Bone marrow (tissue), 2 donors: ENCODE measurements around the gene FLT3LG.
"Not testable (repeated sequence)": the region's sequence is repeated elsewhere in the genome, so short reads cannot be mapped to it uniquely, and the experiment has no call there.

ENCODE experiments used
- DNase-seq, 2 donors: peaks; one replicate each; lab custom pipeline; 2025; lab: John Stamatoyannopoulos, UW

Gene FLT3LG

DNA sequence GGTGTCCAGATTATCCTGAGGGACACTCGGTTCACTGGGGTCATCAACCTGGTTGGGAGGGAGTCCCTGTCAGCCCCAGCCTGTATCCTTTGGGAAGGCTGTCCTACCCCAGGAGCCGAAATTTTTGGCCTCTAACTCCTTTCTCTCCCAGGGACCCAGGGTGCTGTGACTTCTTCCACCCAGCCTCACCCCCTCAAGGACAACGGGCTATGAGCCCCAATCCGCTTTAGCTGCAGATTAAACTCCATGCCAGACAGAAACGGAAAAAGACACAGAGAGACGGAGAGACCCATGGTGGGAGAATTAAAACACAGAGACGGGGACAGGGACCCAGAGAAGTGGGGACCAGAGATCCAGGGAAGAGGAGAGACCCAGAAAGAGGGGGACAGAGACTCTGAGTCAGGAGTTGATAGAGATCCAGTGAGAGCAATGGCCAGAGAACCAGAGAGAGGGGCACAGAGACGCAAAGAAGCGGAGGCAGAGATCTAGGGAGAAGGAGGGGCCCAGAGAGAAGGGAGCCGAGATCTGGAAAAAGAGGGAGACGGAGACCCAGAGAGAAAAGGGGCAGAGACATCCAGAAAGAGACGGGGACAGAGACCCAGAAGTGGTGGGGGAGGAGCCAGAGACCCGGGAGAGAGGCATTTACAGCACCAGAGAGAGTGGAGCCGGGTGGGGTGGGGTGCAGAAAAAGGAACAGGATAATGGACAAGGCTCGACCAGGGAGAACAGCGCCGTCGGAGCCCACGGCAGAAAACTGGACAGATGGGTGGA is 33.4 kb upstream of the FLT3LG start:
- DNase-seq = no peak

DNA sequence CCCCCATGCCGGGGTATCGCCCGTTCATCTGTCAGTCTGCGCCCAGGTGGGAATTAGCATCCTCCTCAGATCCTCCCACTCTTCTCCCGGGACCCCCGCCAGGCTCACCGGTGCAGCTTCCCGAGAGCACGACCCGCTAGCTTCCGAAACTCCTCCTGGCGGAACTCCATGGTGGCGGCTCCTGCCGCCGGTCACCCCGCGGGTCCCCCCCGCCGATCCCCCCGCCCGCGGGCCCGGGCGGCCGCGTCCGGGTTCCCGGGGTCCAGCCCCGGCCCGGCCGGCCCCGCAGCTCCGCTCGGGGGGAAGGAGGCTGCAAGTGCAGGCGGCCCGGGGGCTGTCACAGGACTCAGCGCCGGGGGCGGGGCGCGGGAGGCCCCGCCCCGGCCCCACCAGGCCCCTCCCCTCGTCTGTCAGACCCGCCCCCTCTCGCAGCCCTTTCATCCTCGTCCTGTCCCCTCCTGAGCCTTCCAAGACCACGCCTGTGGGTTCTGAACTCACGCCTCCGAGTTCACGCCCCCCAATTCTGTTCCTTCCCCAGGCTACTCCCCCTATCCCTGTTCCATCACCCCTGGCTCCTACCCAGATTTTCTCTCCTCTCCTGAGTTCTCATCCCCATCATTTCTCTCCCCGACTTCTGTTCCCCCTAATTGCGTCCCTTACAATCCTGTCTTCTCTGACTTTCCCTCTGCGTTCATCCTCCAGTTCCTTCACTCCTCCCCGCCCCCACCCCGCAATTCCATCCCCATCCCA is 32.6 kb upstream of the FLT3LG start, which contains the start of gene SLC17A7:
Gene SLC17A7, minus strand, starts transcription at position 318 of the 750 bp plus-strand sequence. Its CDS starts 148 bp downstream, at position 170.
- no peak for DNase-seq

DNA sequence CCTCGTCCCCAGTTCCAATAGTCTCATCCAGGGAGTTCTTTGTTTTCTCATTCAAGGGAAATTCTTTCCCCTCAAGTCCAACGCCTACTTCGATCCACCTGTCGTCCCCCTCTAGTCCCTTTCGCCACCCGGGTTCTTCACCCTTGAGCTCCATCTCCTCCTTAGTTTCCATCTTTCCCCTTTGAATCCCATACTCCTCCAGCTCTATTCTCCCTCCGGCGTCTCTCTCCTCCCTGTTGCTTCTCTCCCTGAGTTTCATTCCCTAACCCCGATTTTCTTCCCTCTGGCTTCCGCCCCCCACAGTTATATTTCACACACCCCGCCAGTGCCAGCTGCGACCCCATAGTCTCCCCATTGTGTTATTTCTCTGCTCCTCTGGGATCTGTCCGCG is 32.1 kb upstream of the FLT3LG start:
- no peak for DNase-seq

DNA sequence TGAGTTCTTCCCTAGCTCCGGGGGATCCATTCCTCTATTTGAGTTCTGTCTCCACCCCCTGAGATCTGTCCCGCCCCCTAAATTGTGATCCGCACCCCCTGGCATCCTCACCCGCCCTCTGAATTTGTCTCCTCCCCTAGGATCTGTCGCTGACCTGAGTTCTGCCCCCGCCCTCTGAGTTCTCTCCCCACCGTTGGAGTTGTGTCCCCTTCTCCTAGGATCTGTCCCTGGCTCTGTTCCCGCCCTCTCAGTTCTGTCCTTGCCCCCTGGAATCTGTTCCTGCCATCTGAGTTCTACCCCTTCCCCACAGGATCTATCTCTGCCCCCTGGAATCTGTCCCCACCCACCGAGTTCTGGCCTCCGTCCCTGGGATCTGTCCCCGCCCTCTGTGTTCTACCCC is 31.7 kb upstream of the FLT3LG start:
- DNase-seq = no peak

DNA sequence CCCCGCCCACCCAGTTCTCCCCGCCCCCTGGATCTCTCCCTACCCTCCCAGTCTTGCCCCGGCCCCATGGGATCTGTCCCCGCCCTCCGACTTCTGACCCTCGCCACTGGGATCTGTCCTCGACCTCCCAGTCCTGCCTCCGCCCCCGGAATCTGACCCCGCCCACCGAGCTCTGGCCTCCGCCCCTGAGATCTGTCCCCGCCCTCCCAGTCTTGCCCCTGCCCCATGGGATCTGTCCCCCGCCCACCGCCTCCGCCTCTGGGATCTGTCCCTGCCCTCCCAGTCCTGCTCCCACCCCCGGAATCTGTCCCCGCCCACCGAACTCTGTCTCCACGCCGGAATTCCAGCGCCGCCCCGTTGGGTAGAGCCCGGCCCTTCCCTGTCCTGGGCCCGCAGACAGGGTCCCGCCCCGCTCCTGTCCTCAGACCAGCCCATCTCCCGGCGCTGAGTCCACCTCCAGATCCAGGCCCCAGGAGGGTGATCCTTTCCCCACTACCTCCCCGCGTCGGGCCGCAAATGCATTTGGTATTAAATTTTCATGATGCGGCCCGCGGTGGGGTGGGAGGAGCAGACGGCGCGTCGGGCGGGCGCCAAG is 31.1 kb upstream of the FLT3LG start:
- DNase-seq = peak in 1 of 2 donors; percentile 64

DNA sequence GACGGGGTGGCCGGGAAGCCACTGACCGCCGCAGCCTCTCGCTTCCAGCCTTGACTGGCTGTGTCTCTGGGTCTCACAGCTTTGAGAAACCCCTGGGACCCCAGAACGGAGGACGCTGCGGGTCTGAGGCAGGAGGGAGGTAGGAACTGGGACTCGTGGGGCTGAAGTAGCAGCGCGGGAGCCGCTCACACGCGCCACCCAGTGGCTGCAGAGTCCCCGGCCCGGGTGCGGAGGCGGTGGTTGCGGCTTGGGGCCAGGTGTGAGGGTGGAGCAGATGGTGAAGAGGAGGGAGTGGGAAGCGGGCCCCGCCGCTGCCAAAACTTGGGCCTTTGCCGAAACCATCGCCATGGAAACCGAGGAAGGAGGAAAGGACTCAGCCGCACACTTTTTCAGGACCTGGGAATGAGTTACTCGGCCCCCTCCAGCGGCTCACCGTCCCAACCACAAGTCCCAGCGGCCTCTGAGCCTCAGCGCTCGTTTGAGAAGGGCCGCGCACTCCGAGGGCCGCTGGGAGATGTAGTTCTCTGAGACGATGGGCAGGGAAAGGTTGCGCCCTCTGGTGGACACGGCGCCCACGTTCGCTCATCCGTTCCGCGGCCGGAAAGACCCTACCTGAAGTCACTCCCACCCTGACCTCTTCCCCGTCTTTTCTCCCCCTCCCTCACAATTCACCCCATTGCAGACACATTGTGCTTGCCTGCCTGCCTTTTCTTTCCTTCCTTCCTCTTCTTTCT is 30.5 kb upstream of the FLT3LG start:
- DNase-seq = peak; percentile 91 to 98

DNA sequence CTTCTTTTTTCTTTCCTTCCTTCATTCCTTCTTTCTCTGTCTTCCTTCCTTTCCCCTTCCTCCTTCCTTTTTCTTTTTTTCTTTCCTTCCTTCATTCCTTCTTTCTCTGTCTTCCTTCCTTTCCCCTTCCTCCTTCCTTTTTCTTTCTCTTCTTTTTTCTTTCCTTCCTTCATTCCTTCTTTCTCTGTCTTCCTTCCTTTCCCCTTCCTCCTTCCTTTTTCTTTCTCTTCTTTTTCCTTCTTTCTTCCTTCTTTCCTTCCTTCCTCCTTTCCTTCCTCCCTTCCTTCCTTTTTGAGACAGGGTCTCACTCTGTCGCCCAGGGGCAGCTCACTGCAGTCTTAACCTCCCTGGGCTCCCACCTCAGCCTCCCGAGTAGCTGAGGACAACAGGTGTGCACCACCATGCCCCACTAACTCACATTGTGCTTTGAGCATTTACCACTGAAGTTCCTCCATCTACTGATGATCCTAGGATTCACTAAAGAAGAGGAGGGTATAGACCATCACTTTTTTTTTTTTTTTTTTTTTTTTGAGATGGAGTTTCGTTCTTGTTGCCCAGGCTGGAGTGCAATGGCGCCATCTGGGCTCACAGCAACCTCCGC is 29.8 kb upstream of the FLT3LG start:
- not testable (repeated sequence) for DNase-seq

DNA sequence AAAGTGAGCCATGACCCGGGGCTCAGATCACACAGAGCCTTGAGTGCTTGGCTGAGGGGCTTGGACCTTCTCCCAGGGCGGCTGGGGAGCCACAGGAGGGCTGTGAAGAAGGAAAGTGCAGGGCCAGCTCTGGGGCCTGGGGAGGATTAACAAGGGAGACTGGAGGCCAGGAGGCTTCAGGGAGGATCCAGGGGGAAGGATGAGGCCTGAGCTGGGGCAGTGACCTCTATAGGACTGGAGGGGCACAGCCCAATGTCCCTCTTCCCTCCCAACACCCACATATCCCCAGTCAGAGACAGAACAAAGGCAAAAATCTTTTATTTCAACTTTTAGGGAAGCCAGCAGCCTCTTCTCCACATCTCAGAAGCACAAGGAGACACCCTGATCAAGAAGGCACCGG is 28.0 kb upstream of the FLT3LG start:
- DNase-seq = no peak

DNA sequence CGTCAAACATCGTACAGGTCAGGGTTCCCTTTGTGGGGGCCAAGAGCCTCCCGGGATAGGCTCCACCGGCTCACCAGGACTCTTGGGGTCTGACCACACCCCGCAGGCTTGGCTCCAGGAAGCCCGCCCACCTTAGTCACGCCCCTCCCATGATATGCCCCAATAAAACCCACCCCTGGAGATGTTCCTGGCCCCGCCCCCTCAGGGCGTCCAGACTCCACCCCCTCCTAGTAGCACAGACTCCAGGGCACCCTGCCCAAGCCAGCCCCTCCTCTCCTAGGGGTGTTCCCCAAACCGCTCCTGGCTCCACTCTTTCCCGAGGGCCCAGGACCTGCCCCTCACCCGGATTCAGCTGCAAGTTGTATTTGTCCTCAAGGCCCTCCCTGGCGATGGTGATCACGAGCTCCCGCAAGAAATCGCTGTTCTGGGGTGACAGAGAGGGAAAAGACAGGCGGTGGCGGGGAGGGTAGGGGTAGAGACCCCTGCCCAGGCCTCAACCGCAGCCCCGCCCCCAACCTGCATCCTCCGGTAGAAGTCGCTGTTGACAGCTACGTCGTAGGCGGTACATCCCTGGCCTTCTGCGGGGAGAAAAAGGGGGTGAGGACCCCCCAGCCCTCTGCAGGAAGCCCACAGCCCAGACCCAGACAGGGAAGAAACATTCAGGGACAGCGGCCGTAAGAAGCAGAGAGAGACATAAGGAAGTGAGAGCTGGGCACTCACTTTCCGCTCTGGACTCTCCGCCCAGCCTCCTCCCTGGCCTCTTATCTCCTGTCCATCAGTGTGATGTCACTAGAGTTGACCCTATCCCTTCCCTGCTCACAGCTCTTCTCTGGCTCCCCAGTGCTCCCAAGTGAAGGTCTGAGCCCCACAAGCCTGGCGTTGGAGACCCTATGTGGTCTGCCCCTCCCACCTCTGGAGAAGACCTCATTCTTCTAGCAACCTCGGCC is 26.3 kb upstream of the FLT3LG start:
- no peak for DNase-seq

DNA sequence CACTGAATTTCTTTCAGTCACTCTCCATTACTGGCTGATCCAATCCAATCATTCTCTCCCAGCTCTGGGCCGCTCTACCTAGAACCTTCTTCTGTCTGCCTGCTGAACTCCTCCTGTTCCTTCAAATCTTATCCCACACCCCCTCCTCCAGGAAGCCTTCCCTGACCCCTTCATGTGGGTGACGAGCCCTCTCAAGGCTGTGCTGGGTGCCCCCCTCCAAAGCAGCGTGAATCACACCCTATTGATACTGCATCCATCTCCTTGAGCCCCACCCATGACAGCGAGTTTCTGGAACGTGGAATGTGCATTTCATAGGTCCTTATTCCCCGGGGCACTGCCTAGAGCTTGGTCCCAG is 25.6 kb upstream of the FLT3LG start:
- DNase-seq = no peak

DNA sequence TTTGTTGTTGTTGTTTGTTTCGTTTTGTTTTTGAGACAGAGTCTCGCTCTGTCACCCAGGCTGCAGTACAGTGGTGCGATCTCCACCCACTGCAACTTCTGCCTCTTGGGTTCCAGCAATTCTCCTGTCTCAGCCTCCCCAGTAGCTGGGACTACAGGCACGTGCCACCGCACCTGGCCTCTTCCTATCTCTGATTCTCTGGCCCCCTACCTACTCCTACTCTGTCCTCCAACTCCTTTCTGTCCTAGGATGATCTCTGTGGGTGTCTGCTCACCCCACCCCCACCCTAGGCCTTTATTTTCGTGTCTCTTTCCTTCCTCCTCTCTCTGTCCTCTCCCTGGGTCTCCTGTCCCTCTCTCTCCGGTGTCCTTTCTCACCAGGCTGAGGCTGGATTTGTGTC is 23.6 kb upstream of the FLT3LG start:
- DNase-seq = no peak

DNA sequence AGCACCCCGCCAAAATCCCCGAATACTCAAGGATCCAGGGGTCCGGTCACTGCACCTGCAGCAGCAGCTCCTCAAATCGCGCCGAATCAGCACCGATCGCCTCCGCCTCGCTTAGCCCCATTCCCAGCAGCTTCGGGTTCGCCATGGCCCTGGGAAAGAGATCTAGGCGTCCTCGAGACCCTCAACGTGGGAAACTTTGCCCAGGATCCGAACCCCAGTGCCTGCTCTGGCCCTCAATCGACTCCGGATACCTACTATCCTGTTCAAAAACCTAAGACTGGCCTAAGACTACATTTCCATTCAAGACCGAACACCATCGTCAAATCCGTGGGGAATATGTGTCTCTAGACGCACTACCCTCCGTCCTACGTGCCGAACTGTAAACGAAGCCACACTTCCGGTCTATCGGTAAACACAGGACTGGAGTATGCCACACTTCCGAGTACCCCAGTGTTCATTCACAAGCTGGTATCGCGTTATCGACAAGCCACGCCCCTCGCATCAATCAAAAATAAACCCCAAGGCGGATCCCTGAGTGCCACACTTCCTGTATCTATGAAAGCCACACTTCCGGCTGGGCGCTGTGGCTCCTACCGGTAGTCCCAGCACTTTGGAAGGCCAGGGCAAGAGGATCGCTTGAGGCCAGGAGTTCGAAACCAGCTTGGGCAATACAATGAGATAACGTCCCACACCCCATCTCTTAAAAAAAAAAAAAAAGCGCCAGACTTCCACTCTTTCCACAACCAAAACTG is 22.4 kb upstream of the FLT3LG start, which contains the start of gene PIH1D1:
Gene PIH1D1, minus strand, starts transcription at position 385 of the 752 bp plus-strand sequence. Its CDS starts 240 bp downstream, at position 145.
- DNase-seq = peak; percentile 72 to 99

DNA sequence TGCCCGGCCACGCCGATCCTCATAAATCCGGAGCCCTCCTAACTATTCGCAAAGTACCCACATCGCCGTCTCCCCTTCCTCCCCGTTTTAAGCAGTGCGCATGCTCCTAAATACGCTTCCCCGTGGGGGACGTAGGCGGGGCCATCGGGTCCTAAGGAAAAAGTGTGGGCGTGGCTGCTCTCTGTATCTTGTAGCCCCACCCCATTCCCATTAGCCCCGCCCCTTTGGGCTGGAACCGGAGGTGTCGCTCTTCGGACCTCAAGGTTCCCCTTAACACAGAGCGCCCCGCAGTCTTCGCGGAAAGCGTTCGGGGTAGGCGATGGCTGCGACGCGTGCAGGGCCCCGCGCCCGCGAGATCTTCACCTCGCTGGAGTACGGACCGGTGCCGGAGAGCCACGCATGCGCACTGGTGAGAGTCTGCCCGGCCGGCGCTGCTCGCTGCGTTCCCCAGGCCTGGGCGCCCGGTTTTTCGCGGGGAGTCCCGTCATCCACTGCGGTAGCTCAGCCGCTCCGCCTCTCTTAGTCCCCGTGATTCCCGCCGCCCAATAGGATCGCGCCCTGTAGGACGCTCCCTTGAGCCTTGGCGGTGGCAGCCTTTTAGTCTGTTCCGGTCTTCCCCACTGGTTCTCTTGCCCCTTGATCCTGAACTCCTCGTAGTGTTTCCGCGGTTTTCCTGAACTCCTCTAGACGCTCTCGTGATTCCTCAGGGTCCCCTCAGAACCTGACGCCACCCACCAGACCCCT is 20.8 kb upstream of the FLT3LG start, which contains the start of gene ALDH16A1:
Gene ALDH16A1, plus strand, starts transcription at position 213 of the 744 bp plus-strand sequence. Its CDS starts 107 bp downstream, at position 320.
- DNase-seq = peak; percentile 98

DNA sequence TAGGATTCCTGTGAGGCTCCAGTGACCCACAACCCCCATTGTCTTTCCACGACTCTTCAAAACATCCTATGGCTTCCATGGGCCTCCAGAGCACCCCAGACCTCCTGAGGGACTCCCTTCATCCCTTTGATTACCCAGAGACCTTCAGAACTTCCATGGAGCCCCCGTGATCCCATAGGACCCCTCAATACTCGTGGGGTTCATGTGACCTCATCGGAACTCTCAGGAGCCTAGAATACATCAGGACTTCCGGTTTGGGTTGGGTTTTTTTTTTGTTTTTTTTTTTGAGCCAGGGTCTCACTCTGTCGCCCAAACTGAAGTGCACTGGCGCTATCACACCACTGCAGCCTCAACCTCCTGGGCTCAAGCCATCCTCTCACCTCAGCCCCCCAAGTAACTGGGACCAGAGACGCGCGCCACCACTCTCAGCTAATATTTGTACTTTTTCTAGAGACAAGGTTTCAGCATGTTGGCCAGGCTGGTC is 20.2 kb upstream of the FLT3LG start:
- no peak for DNase-seq

DNA sequence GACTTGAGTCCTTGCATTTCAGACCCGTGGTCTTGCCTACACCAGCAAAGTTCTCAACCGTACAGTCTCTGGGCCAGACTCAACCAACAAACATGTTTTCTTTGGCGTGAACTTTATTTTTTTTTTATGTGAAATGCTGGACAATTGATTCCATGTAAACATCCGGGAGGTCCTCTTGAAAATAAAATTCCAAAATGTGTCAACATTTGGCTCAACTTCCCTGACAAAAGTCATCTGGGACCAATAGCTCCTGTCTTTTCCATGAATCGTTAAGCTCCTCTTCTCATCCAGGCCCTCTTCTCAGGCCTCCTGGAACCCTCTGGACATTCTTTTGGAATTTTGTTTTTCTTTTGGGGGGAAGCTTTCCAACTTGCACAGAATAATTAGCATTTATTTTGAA is 18.2 kb upstream of the FLT3LG start:
- no peak for DNase-seq

DNA sequence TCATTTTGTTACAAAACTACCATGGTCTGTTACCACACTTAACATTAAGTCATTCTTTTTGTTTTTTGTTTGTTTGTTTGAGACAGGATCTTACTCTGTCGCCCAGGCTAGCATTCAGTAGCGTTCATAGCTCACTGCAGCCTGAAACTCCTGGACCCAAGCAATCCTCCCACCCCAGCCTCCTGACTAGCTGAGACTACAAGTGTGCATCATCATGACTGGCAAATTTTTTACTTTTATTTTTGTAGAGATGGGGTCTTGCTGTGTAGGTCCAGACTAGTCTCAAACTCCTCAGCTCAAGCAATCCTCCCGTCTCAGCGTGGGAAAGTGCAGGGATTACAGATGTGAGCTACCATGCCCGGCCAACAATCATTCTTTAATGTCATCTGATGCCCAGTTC is 17.7 kb upstream of the FLT3LG start:
- DNase-seq = no peak

DNA sequence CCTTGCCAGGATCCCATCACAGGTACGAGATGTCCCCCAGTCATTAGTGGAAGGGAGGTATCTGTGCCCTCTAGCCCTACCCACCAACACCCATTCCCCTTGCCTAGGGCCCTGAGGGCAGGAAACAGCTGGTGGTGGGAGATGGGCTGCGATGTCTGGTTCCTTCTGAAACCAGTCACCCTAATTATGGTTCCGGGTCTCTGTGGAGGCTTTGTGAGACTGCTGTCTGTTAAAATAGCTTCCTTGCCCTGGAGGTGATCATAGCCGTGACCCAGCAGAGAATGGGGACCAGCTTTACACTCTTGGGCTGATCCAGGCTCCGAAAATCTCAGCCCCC is 15.5 kb upstream of the FLT3LG start:
- DNase-seq = no peak

DNA sequence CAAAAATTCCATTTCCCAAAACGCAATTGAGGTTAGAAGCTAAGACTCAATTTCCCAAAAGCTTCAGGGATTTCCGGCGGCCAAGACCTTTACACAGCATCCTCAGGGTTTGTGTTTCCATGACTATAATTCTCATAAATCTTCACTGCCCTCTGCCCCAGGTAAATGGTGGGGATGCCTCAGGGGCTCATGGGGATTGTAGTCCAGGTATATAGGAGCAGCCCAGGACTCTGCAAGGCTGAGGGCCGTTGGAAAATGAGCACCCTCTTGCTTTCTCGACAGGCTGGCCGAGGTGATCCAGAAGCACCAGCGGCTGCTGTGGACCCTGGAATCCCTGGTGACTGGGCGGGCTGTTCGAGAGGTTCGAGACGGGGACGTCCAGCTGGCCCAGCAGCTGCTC is 14.6 kb upstream of the FLT3LG start:
- DNase-seq = no peak

DNA sequence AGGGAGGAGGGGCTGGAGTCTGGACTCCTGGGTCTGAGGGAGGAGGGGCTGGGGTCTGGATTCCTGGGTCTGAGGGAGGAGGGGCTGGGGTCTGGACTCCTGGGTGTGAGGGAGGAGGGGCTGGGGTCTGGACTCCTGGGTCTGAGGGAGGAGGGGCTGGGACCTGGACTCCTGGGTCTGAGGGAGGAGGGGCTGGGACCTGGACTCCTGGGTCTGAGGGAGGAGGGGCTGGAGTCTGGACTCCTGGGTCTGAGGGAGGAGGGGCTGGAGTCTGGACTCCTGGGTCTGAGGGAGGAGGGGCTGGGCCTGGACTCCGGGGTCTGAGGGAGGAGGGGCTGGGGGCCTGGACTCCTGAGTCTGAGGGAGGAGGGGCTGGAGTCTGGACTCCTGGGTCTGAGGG is 12.9 kb upstream of the FLT3LG start:
- DNase-seq = not testable (repeated sequence)
